Tibial artery (tissue), 4 donors: ENCODE data around the gene ZNF723.

Experiments
- DNase-seq, 2 donors: peaks; one replicate each; pipeline ENCODE4 v3.0.0-alpha.2; 2019
- H3K27ac ChIP-seq, 2 donors: fragments of 200-600 bp; sonication (generic) in 1 of 2; 1 replicate in 1 of 2; 2 replicates in 1 of 2; pipeline ENCODE4 v1.5.1; 2018 to 2019; ENCODE audit warnings: mild to moderate bottlenecking in 1 of 2
- H3K27me3 ChIP-seq, 2 donors: fragments of 200-600 bp; sonication (generic) in 1 of 2; one replicate each; pipeline versions ENCODE4 v1.5.1 to v1.6.0; 2016 to 2019
- H3K36me3 ChIP-seq, 3 donors: fragments of 200-600 bp; sonication (generic) in 2 of 3; one replicate each; pipeline ENCODE4 v1.5.1; 2016 to 2019; ENCODE audit warnings: mild to moderate bottlenecking in 2 of 3
- H3K4me1 ChIP-seq, 4 donors: fragments of 200-600 bp; sonication (generic) in 2 of 4; 1 replicate in 3 of 4; 2 replicates in 1 of 4; pipeline ENCODE4 v1.5.1; 2016 to 2019
- H3K4me3 ChIP-seq, 2 donors: fragments of 200-600 bp; sonication (generic) in 1 of 2; 1 replicate in 1 of 2; 2 replicates in 1 of 2; pipeline ENCODE4 v1.5.1; 2018 to 2019; ENCODE audit warnings: mild to moderate bottlenecking in 2 of 2
- H3K9me3 ChIP-seq, 3 donors: fragments of 200-600 bp; sonication (generic) in 1 of 3; one replicate each; pipeline ENCODE4 v1.5.1; 2016 to 2019
- CTCF ChIP-seq, 2 experiments: fragments of 200-600 bp in 1 of 2; fragments of 450-650 bp in 1 of 2; IDR thresholded peaks; one replicate each; pipeline ENCODE4 v1.5.1; 2017 to 2019; ENCODE audit warnings: antibody characterized with exemption in 2 of 2, mild to moderate bottlenecking in 1 of 2, moderate library complexity in 1 of 2
- intact Hi-C: fragments of 100-400 bp; cut with DNase I; formaldehyde crosslinking; loops from one replicate; pipeline ENCODE4 v1.15.0; 2023; ENCODE audit warnings: low total_unique reads

ZNF723 gene

GRCh38 chr19:22901431-22902130 lies 69.5 kb downstream of the ZNF723 start:
- H3K4me3 ChIP-seq = no peak overlapping the region
- TF ChIP-seq CTCF (IDR thresholded peaks at IDR 0.05) = no peak
- H3K36me3 ChIP-seq = no peaks in the 10 kb centered on the region
- intact Hi-C loops = no loop called here
- no peak overlapping the region for H3K27ac ChIP-seq
- DNase-seq = no peak
- no peaks in the 10 kb centered on the region for H3K27me3 ChIP-seq
- no peaks in the 10 kb centered on the region for H3K4me1 ChIP-seq
- H3K9me3 ChIP-seq = peaks cover 0 to 15% (median 4%) of the 10 kb centered on the region in 3 donors
